ENCODE data around the gene KLC4. TPM values are rescaled to one million over a fixed set of nuclear protein-coding genes. Genes with fewer than 3 reads are reported as not detected.

Gene KLC4
- polyA plus RNA-seq, 2 of the 4 experiments (the other 2 are of a cell fraction) = 8.4 to 9.9 TPM

DNA sequence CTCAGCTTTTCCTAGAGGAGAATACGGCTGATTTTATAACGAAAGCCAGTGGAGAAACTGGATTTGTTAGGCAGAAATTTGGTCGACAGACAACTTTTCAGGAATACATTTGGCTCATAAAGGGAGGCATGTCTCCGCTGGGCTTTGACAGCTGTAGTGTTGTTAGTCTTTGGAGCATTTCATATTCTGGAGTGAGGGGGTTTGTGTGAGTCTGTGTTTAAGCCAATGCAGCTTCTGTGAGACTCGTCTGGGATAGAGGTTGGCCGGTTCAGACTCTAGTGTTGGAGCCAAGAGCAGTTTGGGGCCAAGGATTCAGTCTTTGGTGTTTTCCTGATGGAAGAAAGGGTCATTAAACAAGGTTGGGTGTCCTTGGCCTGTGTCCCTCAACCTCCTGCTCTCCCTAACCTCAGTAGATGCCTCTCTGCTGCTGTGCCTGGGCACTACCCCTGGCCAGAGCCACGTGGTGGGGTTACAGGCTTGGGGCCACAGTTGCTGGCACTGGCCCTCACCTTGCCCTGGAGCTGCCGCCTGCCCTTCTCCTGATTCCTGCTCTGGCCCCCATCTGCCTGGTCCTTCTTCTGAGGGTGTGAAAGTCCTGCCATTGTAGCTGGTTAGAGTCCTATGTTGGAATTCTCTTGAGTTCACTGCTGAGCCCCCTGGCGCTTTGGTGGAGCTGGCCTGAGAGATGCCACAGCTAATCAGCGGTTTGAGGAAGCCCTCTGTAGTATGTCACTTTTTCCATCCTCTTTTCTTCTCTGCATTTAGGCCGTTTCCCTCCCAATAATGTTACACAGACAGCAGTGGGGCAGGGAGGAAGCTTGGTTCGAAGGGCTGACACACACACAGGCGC is 23.6 kb downstream of the KLC4 start:
- FAIRE-seq = no peak

DNA sequence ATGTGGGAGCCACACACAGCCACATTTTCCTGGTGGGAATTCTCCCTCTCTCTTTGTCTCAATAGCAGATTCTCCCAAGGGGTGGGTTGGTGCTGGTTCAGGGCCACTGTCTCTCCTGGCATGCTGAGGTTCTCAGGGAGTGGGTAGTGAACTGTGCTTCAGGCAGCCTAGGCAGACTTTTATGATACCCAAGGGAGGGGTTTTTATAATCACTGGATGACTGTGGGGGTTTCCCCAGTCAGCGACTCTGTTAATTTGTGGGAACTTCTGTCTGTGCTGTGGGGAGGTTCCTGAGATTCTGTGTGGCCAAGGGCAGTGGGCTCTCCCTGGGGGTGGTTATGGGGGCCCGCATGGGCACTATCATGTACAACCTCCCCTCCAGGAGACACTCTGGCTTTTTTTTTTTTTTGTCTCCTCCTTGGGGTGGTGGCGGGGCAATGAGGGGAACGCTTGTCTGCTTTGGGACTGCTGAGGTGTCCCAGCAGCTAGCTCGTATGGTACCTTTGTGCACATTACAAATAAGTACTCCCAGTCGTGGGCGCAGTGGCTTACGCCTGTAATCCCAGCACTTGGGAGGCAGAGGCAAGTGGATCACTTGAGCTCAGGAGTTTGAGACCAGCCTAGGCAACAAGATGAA is 26.7 kb downstream of the KLC4 start:
- WGBS (ENCODE audit: missing lambda C conversion rate) = 84% methylated on average over 8 of the region's 8 CpGs
- DNase-seq (ENCODE audit: low read depth in 1 of 2, low spot score in 1 of 2) (no peak), ATAC-seq (no peak), FAIRE-seq (no peak)
- Histone ChIP-seq H3K4me2 (no peak overlapping the region), H3K4me3 (no peak overlapping the region), H3K4me1 (no peaks in the 10 kb centered on the region; the same call in 2 of the 3 replicates), H3K9me3 (no peaks in the 10 kb centered on the region), H3K27ac (no peak overlapping the region)
- ChIA-PET POLR2A (interaction anchor here (0.6 kb wide), 1 partner anchor 157 kb away, joined by 4 read pairs; the partner anchor contains the start of gene CNPY3), CTCF (interaction anchor here (0.7 to 1.6 kb wide), 2 partner anchors 58 to 77 kb away, joined by 3 to 4 read pairs; no protein-coding TSS in a partner anchor)
- TF ChIP-seq, protein P1, sequence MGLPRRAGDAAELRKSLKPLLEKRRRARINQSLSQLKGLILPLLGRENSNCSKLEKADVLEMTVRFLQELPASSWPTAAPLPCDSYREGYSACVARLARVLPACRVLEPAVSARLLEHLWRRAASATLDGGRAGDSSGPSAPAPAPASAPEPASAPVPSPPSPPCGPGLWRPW (IDR thresholded peaks at IDR 0.05) = no peak

More for the DNA sequence above, 23.6 kb downstream of the KLC4 start:
- ChIA-PET CTCF (interaction anchor here (0.8 to 1.5 kb wide), 3 partner anchors 13 to 59 kb away, joined by 3 to 4 read pairs (median 3); no protein-coding TSS in a partner anchor), POLR2A (no interaction called here)
- Histone ChIP-seq H3K9me3 (no peaks in the 10 kb centered on the region), H3K27ac (no peak overlapping the region), H3K4me1 (no peaks in the 10 kb centered on the region; the same call in 2 of the 3 replicates), H3K4me3 (no peak overlapping the region), H3K4me2 (no peak overlapping the region)
- DNase-seq (ENCODE audit: low read depth in 1 of 2, low spot score in 1 of 2) (no peak), ATAC-seq (no peak)
- 72% methylated on average over 13 of the region's 13 CpGs for WGBS (ENCODE audit: missing lambda C conversion rate)
- TF ChIP-seq, protein P2, sequence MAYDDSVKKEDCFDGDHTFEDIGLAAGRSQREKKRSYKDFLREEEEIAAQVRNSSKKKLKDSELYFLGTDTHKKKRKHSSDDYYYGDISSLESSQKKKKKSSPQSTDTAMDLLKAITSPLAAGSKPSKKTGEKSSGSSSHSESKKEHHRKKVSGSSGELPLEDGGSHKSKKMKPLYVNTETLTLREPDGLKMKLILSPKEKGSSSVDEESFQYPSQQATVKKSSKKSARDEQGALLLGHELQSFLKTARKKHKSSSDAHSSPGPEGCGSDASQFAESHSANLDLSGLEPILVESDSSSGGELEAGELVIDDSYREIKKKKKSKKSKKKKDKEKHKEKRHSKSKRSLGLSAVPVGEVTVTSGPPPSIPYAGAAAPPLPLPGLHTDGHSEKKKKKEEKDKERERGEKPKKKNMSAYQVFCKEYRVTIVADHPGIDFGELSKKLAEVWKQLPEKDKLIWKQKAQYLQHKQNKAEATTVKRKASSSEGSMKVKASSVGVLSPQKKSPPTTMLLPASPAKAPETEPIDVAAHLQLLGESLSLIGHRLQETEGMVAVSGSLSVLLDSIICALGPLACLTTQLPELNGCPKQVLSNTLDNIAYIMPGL (CRISPR knock-in tag; IDR thresholded peaks at IDR 0.05; ENCODE audit: borderline replicate concordance) = no peak
- no peak for TF ChIP-seq ESRRA (IDR thresholded peaks at IDR 0.05; ENCODE audit: borderline replicate concordance, low read length)
- no peak for TF ChIP-seq RAD21 (conservative IDR thresholded peaks at IDR 0.05 in 1 of 2, IDR thresholded peaks at IDR 0.05 in 1 of 2)
- TF ChIP-seq FOSB (CRISPR knock-in tag; IDR thresholded peaks at IDR 0.05) = no peak
- no peak for TF ChIP-seq SREBF2 (IDR thresholded peaks at IDR 0.05)

DNA sequence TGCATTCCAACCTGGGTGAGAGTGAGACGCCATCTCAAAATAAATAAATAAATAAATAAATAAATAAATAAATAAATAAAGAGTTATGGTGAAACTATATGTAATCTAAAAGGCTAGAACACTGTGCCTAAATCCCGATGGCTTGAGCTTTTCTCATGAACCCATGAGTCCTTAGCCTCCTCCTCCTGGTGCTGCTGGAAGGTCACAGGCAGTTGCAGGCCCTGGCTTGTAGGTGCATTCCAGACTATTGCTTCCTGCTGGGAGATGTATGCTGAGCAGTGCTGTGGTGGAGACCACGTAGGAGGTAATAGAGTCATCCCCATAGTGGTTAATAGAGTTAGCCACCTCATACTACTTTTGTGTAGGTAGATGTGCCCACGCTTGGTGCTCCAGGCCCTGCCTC is 29.2 kb downstream of the KLC4 start:
- ATAC-seq = no peak
- ChIA-PET POLR2A (no interaction called here), CTCF (interaction anchor here (1.3 kb wide), 1 partner anchor 55 kb away, joined by 3 read pairs; no protein-coding TSS in a partner anchor)
- no peak overlapping the region for H3K4me3 ChIP-seq
- no peak overlapping the region for H3K27ac ChIP-seq
- no peak overlapping the region for H3K4me2 ChIP-seq
- no peaks in the 10 kb centered on the region for H3K4me1 ChIP-seq
- no peak for FAIRE-seq
- H3K9me3 ChIP-seq = no peaks in the 10 kb centered on the region
- no peak for DNase-seq (ENCODE audit: low read depth in 1 of 2, low spot score in 1 of 2)
- TF ChIP-seq ZC3H11A (IDR thresholded peaks at IDR 0.05) (peak; percentile 79), RCOR1 (IDR thresholded peaks at IDR 0.05; ENCODE audit: low read depth, low read length) (no peak)
- 77% methylated on average over 4 of the region's 4 CpGs for WGBS (ENCODE audit: missing lambda C conversion rate)

DNA sequence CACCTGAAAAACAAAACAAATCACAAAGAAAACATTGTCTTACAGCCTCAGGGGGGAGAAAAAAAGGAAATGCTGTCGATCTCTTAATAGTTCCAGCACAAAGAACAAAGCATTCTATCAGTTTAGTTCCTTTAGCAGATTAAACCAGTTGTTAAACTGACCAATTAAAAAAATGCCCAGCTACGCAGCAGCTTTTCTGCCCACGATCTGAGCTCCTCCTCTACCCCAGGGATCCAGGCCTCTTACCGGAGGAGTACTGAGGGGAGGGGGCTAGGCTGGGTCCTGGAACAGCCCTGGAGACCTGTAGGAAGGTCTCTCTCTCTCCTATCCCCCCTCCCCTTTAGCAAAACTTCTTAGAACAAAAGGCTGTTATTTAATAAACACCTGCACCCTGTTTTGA is 30.0 kb downstream of the KLC4 start:
- H3K4me2 ChIP-seq = no peak overlapping the region
- DNase-seq (ENCODE audit: low read depth in 1 of 2, low spot score in 1 of 2) (no peak), FAIRE-seq (no peak), ATAC-seq (no peak)
- no peak overlapping the region for H3K4me3 ChIP-seq
- POLR2A ChIA-PET = no interaction called here
- H3K9me3 ChIP-seq = no peaks in the 10 kb centered on the region
- CTCF ChIA-PET = interaction anchor here (1.2 to 1.3 kb wide), 2 partner anchors 11 to 54 kb away, joined by 3 read pairs; no protein-coding TSS in a partner anchor
- 64% methylated on average over 4 of the region's 4 CpGs for WGBS (ENCODE audit: missing lambda C conversion rate)
- H3K27ac ChIP-seq = no peak overlapping the region
- no peaks in the 10 kb centered on the region for H3K4me1 ChIP-seq
- TF ChIP-seq RARB (CRISPR knock-in tag; IDR thresholded peaks at IDR 0.05) (no peak), CBX8 (IDR thresholded peaks at IDR 0.05) (no peak), TP53 (CRISPR knock-in tag; IDR thresholded peaks at IDR 0.05) (no peak)

Data from A549 (cell line).